SU-DHL-6 (cell line): ENCODE results near the gene RANBP2.
"Not testable (repeated sequence)": the region's sequence is repeated elsewhere in the genome, so short reads cannot be mapped to it uniquely, and the experiment has no call there.

Source experiments
- H2AFZ ChIP-seq: fragments of 200-600 bp; sonication (generic); 2 replicates; pipeline ENCODE4 v1.6.1; 2014; ENCODE audit warnings: low read depth, mild to moderate bottlenecking, moderate library complexity, mixed read lengths, antibody characterized with exemption, low read length; ENCODE audit not compliant: severe bottlenecking
- H3F3A ChIP-seq: fragments of 200-600 bp; shearing (Covaris generic); 2 replicates; pipeline ENCODE4 v1.6.0; 2016; ENCODE audit warnings: antibody characterized with exemption, mild to moderate bottlenecking; ENCODE audit not compliant: insufficient read depth
- H3K27ac ChIP-seq: fragments of 200-600 bp; sonication (generic); 2 replicates; pipeline ENCODE4 v1.5.1; 2016; ENCODE audit warnings: low read depth, mild to moderate bottlenecking, low read length, moderate library complexity, mixed read lengths
- H3K27me3 ChIP-seq: fragments of 200-600 bp; sonication (generic), shearing (Covaris generic); 2 replicates; pipeline ENCODE4 v1.6.0; 2014; ENCODE audit warnings: mild to moderate bottlenecking, low read length
- H3K36me3 ChIP-seq: fragments of 200-600 bp; sonication (generic); 2 replicates; pipeline ENCODE4 v1.6.1; 2014; ENCODE audit warnings: mild to moderate bottlenecking, low read length, mixed read lengths
- H3K4me2 ChIP-seq: fragments of 300-600, 200-600 bp; shearing (Covaris generic), sonication (generic); 2 replicates; pipeline ENCODE4 v1.6.0; 2014; ENCODE audit warnings: low read length, low read depth, mild to moderate bottlenecking; ENCODE audit not compliant: poor library complexity, severe bottlenecking
- H3K4me3 ChIP-seq: fragments of 200-600 bp; sonication (generic); 2 replicates; pipeline ENCODE4 v1.5.1; 2014; ENCODE audit warnings: antibody characterized with exemption, low read length, mild to moderate bottlenecking, mixed read lengths; ENCODE audit not compliant: insufficient read depth, poor library complexity, severe bottlenecking
- H3K79me2 ChIP-seq: fragments of 200-600 bp; sonication (generic); 2 replicates; pipeline ENCODE4 v1.6.1; 2014; ENCODE audit warnings: mild to moderate bottlenecking, low read length, moderate library complexity; ENCODE audit not compliant: insufficient read depth
- H3K9ac ChIP-seq: fragments of 200-600 bp; sonication (generic); 2 replicates; pipeline ENCODE4 v1.7.0; 2014; ENCODE audit warnings: mild to moderate bottlenecking, low read length
- H3K9me2 ChIP-seq: fragments of 200-600 bp; sonication (generic); replicated peaks from 2 replicates; pipeline ENCODE4 v1.6.1; 2014; ENCODE audit warnings: low read length; ENCODE audit not compliant: insufficient read depth
- H3K9me3 ChIP-seq: fragments of 200-600 bp; sonication (generic); 2 replicates; pipeline ENCODE4 v1.6.1; 2014; ENCODE audit warnings: low read length, mixed read lengths; ENCODE audit not compliant: insufficient read depth
- H4K20me1 ChIP-seq: fragments of 200-600 bp; sonication (generic); 2 replicates; pipeline ENCODE4 v1.6.1; 2014; ENCODE audit warnings: low read depth, mild to moderate bottlenecking, antibody characterized with exemption, low read length, moderate library complexity, mixed read lengths
- EZH2phosphoT487 ChIP-seq: fragments of 200-600 bp; sonication (generic), shearing (Covaris generic); conservative IDR thresholded peaks from 2 replicates; pipeline ENCODE4 v1.6.1; 2018; ENCODE audit warnings: mild to moderate bottlenecking, antibody characterized with exemption, low read length, moderate library complexity, mixed read lengths
- TF ChIP-seq, protein P1 (sequence below): fragments of 200-600 bp; sonication (generic); IDR thresholded peaks from one replicate; pipeline ENCODE4 v1.5.1; 2017; ENCODE audit warnings: antibody characterized with exemption, mild to moderate bottlenecking, low read length, moderate library complexity; ENCODE audit not compliant: insufficient read depth, poor library complexity, severe bottlenecking

The RANBP2 gene

DNA sequence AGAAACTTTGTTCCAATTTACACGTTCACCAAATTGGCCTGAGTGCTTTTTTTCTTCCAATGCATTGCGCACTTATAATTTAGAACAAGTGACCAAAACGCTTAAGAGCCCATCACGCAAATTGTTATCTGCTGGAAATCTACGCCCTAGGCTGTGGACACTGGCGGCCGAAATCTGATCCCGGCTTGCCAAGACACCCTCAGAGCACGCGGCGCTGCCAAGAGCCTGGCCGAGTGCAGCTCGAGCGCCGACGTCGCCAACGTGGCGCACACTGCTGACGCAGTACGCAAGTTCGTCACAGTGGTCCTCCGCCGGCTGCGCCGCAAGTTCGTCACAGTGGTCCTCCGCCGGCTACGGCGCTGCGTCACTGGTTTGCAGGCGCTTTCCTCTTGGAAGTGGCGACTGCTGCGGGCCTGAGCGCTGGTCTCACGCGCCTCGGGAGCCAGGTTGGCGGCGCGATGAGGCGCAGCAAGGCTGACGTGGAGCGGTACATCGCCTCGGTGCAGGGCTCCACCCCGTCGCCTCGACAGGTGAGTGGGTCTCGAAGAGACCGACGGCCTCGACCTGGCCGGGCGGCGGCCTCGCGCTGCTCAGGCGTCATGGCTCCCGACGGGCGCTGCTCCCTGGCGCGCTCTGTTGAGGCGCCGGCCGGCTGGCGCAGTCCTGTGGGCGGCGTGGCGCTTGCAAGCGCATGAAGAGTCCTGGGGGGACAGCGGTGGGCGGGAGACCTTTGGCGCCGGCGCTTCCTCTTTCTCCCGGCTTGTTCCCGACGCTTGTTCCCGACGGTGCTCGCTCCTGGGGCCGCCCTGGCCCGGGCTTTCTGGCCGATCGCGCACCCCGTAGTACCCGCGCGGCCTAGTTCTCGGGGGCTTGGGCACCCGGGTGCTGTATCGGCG is at the start of gene RANBP2:
Gene RANBP2, plus strand, starts transcription at position 334 of the 896 bp plus-strand sequence. Its CDS starts 125 bp downstream, at position 459.
- TF ChIP-seq, protein P1, sequence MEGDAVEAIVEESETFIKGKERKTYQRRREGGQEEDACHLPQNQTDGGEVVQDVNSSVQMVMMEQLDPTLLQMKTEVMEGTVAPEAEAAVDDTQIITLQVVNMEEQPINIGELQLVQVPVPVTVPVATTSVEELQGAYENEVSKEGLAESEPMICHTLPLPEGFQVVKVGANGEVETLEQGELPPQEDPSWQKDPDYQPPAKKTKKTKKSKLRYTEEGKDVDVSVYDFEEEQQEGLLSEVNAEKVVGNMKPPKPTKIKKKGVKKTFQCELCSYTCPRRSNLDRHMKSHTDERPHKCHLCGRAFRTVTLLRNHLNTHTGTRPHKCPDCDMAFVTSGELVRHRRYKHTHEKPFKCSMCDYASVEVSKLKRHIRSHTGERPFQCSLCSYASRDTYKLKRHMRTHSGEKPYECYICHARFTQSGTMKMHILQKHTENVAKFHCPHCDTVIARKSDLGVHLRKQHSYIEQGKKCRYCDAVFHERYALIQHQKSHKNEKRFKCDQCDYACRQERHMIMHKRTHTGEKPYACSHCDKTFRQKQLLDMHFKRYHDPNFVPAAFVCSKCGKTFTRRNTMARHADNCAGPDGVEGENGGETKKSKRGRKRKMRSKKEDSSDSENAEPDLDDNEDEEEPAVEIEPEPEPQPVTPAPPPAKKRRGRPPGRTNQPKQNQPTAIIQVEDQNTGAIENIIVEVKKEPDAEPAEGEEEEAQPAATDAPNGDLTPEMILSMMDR, result no peak
- no peak for TF ChIP-seq EZH2phosphoT487
- Histone ChIP-seq H3K79me2 (peaks cover 39% of the 10 kb centered on the region), H2AFZ (peak within 1 kb of the TSS; percentile 15), H3K9me2 (no peaks in the 10 kb centered on the region), H3F3A (no peaks in the 10 kb centered on the region), H3K9ac (peak within 1 kb of the TSS; percentile 79), H3K4me2 (peak within 1 kb of the TSS; percentile 73), H3K27me3 (no peaks in the 10 kb centered on the region), H3K27ac (peak within 1 kb of the TSS; percentile 41), H4K20me1 (no peaks in the 10 kb centered on the region), H3K4me3 (peak within 1 kb of the TSS; percentile 79), H3K9me3 (no peaks in the 10 kb centered on the region), H3K36me3 (no peaks in the 10 kb centered on the region)

DNA sequence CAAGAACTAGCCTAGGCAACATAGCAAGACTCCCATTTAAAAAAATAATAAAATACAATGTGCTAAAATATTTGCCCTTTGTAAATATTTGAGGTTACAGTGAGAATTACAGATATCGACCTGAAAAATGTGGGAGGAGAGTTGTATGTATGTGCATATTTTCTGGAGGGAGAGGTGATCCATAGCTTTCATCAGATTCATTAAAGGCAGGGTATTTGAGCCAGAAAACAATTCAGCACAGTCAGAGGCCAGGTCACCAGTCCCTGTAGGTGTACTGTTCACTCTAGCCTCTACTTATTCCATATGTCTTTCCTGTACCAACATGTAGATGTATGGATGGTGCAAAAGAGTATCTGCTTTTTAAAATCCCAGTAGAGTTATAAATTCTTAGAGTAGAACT is 49.0 kb upstream of the RANBP2 start:
- not testable (repeated sequence) for H3K27ac ChIP-seq, H3K4me2 ChIP-seq, H2AFZ ChIP-seq, H3F3A ChIP-seq, H3K27me3 ChIP-seq, H4K20me1 ChIP-seq, H3K4me3 ChIP-seq, H3K36me3 ChIP-seq, H3K79me2 ChIP-seq, H3K9ac ChIP-seq, H3K9me2 ChIP-seq, H3K9me3 ChIP-seq

DNA sequence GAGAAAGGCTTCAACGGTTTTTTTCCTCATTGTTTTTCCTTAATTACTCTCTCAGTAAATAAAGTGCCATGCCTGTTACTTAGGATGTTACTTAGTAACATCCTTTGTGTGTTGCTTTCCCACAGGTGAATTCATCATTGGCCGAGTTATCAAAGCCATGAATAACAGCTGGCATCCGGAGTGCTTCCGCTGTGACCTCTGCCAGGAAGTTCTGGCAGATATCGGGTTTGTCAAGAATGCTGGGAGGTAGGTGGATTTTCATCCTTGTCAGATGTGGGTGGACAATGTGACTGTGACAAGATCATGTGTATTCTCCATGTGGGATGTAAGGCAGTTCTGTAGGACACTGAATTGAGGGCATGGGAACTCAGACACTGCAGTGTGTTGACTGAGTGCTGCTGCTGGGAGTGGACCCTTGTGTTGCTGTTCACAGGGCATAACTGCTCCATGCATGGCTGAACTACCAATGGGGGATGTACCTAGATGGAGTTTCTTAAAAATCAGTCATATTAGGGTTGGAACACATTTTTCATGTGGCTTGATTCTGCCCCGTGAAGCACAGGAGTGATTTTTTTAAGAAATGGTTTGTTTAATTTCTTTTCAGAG is 47.0 kb upstream of the RANBP2 start:
- not testable (repeated sequence) for H3K27ac ChIP-seq, H3K9me3 ChIP-seq, H3K79me2 ChIP-seq, H3K4me3 ChIP-seq, H3K36me3 ChIP-seq, H3F3A ChIP-seq, H3K9ac ChIP-seq, H3K4me2 ChIP-seq, H3K27me3 ChIP-seq, H4K20me1 ChIP-seq, H2AFZ ChIP-seq, H3K9me2 ChIP-seq

DNA sequence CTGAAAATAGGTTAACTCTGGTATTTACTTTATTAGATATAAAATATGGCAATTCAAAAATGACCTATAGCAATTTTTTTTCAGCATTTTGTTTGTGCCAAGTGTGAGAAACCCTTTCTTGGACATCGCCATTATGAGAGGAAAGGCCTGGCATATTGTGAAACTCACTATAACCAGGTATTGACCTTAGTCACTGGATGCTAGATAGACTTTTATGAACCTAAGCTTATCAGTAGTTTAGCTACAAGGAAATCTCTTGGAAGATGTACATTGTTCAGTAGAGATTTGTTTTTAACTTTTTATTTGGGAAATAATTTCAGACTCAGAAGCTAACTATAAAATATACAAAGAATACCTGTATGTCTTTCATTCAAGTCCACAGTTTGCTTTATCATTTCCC is 42.8 kb upstream of the RANBP2 start:
- H3K27me3 ChIP-seq, H3K9me2 ChIP-seq, H3F3A ChIP-seq, H3K9ac ChIP-seq, H3K4me3 ChIP-seq, H3K36me3 ChIP-seq, H3K9me3 ChIP-seq, H3K79me2 ChIP-seq, H3K4me2 ChIP-seq, H4K20me1 ChIP-seq, H2AFZ ChIP-seq, H3K27ac ChIP-seq: not testable (repeated sequence)

DNA sequence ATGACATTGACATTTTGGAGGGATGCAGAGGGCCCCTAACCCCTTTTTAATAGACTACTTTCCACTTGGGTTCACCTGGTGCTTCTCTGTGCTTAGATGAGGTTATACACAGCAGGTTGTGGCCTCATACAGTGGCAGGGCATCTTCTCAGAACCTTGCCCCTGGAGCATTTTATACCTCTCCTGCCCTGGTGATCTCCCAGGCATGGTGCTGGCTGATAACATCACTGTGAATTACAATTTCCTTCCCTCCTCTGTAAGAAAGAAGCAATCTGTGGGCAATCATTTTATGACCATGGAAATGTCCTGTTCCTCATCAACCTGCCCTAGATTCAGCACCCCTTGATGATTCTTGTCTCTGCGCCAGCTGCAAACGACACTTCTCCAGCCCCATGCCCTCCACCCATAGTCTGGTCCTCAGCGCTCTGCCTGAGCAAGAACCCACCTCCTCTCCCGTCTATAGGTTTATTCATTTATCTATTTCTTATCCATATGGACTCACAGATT is 42.0 kb upstream of the RANBP2 start:
- not testable (repeated sequence) for H3K79me2 ChIP-seq, H3K27ac ChIP-seq, H3K9ac ChIP-seq, H3K36me3 ChIP-seq, H4K20me1 ChIP-seq, H3K4me3 ChIP-seq, H3K4me2 ChIP-seq, H3K9me2 ChIP-seq, H3K27me3 ChIP-seq, H2AFZ ChIP-seq, H3K9me3 ChIP-seq, H3F3A ChIP-seq

DNA sequence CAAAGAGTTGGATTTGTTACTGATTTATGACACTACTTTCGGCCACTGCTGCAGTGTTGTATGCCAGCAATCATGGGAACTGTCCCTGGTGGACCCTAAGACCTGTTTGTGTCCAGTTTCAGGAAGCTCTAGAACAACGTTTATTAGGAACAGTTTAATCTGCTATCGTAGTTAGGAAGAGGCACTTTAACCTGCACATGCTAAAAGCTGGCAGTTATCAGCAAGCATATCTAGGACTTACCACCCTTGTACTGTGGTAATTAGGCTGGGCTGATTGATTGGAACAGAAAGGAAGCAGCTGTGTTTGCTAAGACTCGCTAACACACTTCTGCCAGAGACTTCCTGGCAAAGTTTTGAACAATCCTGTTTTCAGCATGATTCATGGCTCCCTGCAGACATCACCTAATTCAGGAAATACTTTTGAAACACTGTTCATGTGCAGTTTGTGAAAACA is 41.1 kb upstream of the RANBP2 start:
- not testable (repeated sequence) for H3K4me2 ChIP-seq, H4K20me1 ChIP-seq, H3K4me3 ChIP-seq, H3K9me3 ChIP-seq, H2AFZ ChIP-seq, H3F3A ChIP-seq, H3K27ac ChIP-seq, H3K27me3 ChIP-seq, H3K9ac ChIP-seq, H3K36me3 ChIP-seq, H3K79me2 ChIP-seq, H3K9me2 ChIP-seq

DNA sequence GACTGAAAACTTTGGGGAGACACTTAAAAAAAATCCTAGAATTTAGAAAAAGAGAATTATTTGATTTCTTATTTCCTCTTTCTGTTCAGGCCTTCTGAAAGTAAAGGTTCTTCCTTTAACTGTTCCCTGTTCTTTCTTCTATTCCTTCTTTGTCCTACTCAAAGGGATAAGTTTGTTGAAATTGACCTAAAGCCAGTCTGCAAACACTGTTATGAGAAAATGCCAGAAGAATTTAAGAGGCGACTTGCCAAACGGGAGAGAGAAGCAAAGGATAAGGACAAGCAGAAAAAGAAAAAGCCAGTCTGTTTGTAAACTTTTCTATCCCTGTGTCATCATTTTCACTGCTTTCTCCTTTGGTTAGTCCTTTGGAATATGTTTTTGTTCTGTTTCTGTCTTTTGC is 38.5 kb upstream of the RANBP2 start:
- not testable (repeated sequence) for H3K4me2 ChIP-seq, H3K27me3 ChIP-seq, H4K20me1 ChIP-seq, H3K27ac ChIP-seq, H3K9me3 ChIP-seq, H3K4me3 ChIP-seq, H3K36me3 ChIP-seq, H3K9ac ChIP-seq, H2AFZ ChIP-seq, H3K79me2 ChIP-seq, H3F3A ChIP-seq, H3K9me2 ChIP-seq
